ENCODE data around the gene SLC6A16. TPM values are rescaled to one million over a fixed set of nuclear protein-coding genes. Genes with fewer than 3 reads are reported as not detected.

Gene SLC6A16
- total RNA-seq, 4 donors from 2014 or later: 0.13 to 1.5 (median 0.56) TPM; not detected in 1

DNA sequence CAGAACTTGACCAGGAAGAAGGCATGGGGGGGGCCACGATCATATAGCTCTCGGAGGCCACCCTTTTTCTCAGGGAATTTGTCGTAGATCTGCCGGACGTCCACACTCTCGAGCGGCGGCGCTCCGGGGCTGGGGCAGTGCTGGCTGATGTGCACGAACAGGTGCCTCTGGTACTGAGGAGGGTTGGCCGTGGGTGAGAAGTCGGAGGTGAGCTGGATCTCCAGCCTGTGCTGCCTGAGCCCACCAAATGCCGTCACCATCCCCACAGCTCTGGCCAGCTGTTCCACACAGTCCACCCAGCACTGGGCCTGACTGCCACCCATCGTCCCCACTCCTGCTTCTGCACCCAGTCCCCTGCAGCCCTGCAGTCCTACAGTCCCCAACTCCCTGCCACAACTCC lies 22.2 kb upstream of the SLC6A16 start:
- intact Hi-C loops (cut with DNase I): no loop called here
- Histone ChIP-seq H3K9me3 (no peaks in the 10 kb centered on the region), H3K27me3 (no peaks in the 10 kb centered on the region), H3K4me3 (no peak overlapping the region), H3K27ac (no peak overlapping the region), H3K4me1 (no peaks in the 10 kb centered on the region), H3K36me3 (peaks cover 0 to 98% (median 9%) of the 10 kb centered on the region in 3 donors)
- WGBS, 2 donors: 96 to 100% methylated on average over 2 to 15 of the region's 15 CpGs
- DNase-seq: no peak
- TF ChIP-seq POLR2A (IDR thresholded peaks at IDR 0.05): no peak
- TF ChIP-seq, protein P1, sequence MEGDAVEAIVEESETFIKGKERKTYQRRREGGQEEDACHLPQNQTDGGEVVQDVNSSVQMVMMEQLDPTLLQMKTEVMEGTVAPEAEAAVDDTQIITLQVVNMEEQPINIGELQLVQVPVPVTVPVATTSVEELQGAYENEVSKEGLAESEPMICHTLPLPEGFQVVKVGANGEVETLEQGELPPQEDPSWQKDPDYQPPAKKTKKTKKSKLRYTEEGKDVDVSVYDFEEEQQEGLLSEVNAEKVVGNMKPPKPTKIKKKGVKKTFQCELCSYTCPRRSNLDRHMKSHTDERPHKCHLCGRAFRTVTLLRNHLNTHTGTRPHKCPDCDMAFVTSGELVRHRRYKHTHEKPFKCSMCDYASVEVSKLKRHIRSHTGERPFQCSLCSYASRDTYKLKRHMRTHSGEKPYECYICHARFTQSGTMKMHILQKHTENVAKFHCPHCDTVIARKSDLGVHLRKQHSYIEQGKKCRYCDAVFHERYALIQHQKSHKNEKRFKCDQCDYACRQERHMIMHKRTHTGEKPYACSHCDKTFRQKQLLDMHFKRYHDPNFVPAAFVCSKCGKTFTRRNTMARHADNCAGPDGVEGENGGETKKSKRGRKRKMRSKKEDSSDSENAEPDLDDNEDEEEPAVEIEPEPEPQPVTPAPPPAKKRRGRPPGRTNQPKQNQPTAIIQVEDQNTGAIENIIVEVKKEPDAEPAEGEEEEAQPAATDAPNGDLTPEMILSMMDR (IDR thresholded peaks at IDR 0.05): no peak

DNA sequence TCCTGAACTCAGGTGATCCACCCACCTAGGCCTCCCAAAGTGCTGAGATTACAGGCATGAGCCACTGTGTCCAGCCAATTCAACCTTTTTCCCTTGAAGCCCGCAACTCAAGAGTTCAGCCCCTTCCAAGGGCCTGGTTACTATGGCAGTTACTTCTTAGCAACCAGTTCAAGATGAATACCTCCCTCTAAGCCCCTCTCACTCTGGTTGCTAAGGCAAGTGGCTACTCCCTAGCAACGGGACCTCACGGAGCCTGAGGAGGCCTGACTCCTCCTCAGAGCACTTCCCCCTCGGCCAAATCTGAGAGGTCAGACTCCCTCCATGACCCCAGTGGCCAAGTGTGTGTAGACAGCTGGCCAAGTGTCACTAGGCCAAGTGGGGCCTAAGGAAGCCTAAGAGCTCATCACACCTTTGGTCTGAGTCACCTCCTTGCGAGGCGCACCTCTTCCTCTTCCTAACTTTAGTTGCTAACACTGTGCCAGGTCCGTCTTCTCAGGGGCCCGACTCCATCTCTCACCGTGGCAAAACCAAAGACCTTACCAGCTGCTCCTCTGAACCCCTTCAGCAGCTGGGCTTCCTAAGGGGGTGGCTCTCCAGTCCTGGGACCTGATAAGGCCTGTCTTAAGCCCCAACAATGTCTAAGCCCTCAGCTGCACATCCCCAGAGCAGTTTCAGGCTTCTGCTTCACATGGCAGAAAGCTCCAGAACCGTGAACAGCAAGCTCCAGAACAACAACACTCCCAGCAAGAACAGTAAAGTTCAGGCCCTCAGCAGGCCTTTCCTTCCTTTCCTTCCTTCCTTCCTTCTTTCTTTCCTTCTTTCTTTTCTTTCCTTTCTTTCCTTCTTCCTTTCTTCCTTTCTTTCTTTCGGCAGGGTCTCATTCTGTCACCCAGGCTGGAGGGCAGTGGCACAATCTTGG lies 19.8 kb upstream of the SLC6A16 start:
- 83 to 89% methylated on average over 8 of the region's 11 CpGs for WGBS, 2 donors
- intact Hi-C loops (cut with DNase I): no loop called here
- no peak for DNase-seq
- no peak for TF ChIP-seq POLR2A (IDR thresholded peaks at IDR 0.05)
- H3K27me3 ChIP-seq: no peaks in the 10 kb centered on the region
- H3K9me3 ChIP-seq: no peaks in the 10 kb centered on the region
- peaks cover 0 to 88% (median 9%) of the 10 kb centered on the region in 3 donors for H3K36me3 ChIP-seq
- H3K4me1 ChIP-seq: peaks cover 7 to 16% (median 9%) of the 10 kb centered on the region in 3 donors
- no peak overlapping the region for H3K27ac ChIP-seq
- H3K4me3 ChIP-seq: no peak overlapping the region

DNA sequence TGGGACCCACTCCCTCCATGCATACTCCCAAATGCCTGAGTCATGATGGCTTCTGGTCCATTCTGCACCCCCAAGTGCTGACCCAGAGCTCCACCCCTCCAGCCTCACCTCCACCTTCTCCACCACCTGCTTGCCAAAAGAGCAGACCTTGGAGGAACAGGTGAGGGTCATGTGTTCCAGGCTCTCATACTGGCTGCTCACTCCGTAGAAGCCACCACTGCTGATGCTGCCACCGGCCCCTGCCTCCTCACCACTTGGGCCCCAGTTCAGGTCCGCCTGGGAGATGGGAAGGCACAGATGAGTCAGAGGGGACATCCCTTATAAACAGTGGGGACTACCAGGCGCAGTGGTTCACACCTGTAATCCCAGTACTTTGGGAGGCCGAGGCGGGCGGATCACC lies 18.1 kb upstream of the SLC6A16 start:
- H3K9me3 ChIP-seq: no peaks in the 10 kb centered on the region
- no peak for DNase-seq
- intact Hi-C loops (cut with DNase I): no loop called here
- peaks cover 0 to 72% (median 4%) of the 10 kb centered on the region in 3 donors for H3K36me3 ChIP-seq
- H3K27ac ChIP-seq: no peak overlapping the region
- TF ChIP-seq POLR2A (IDR thresholded peaks at IDR 0.05): no peak
- TF ChIP-seq, protein P1 (IDR thresholded peaks at IDR 0.05): no peak
- H3K4me1 ChIP-seq: peaks cover 16 to 32% (median 23%) of the 10 kb centered on the region in 3 donors
- H3K4me3 ChIP-seq: no peak overlapping the region
- WGBS, 2 donors: 83 to 90% methylated on average over 2 to 4 of the region's 7 CpGs
- no peaks in the 10 kb centered on the region for H3K27me3 ChIP-seq

DNA sequence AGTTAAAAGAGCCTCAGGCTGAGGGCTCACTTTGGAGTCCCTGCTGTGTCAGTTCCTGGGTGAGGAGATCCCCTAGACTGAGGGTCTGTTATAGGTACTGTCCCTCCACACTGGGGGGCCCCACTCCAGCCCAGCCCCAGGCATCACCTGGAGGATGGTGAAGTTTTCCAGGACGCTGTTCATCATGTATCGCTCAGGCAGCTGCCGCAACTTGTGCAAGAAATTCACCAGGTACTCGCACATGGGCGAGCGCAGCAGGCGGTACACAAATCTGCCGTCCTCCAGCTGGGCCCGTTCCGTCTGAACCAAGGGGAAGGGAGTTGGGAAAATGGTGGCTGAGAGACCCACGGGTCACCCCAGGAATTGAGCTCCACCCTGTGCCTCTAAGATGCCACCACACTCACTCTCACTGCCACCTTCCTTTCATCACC lies 17.3 kb upstream of the SLC6A16 start:
- no peak for DNase-seq
- peaks cover 0 to 64% (median 4%) of the 10 kb centered on the region in 3 donors for H3K36me3 ChIP-seq
- H3K4me1 ChIP-seq: peaks cover 19 to 40% (median 27%) of the 10 kb centered on the region in 3 donors
- H3K4me3 ChIP-seq: no peak overlapping the region
- H3K27ac ChIP-seq: no peak overlapping the region
- no peak for TF ChIP-seq POLR2A (IDR thresholded peaks at IDR 0.05)
- TF ChIP-seq, protein P1 (IDR thresholded peaks at IDR 0.05): no peak
- intact Hi-C loops (cut with DNase I): no loop called here
- 73 to 80% methylated on average over 1 to 5 of the region's 11 CpGs for WGBS, 2 donors
- no peaks in the 10 kb centered on the region for H3K27me3 ChIP-seq
- no peaks in the 10 kb centered on the region for H3K9me3 ChIP-seq

DNA sequence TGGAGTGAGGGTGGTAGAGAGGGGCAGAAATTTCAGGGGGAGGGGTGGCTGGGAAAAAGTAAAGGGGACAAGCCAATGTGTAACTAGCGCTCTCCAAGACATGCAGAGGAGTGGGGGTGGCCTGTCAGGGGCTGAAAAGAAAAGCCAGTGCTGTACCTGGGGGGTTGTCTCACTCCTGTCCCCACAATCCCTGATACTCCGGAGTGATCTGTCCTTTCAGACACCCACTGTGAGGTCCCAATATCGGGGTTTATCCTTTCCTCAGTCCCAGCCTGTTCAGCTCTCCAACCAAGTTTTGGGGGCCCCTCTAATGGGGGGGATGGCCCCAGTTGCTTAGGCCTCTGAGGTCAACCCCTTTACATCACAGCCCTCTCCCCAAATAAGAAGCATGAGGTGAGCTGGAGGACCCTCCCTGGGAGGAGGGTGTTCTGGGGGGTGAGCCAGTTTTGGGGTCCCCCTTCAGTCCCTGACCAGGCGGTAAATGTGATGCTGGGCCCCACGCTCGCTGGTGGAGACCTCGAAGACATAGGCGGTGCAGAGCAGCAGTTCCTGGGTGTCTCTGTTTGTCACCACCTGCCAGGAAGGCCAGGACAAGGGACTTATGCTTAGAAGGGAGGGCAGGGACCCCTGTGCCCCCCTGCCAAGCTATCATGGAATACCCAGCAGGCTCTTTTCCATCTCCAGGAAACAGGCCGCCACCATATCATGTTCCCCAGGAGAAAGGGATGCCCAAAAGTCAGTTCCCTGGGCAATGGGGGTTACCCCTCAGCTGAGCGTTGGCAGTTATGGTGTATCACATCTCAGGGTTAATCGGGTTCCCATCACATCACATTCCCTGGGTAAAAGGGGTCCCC lies 16.1 kb upstream of the SLC6A16 start:
- TF ChIP-seq, protein P1 (IDR thresholded peaks at IDR 0.05): no peak
- no peak for TF ChIP-seq POLR2A (IDR thresholded peaks at IDR 0.05)
- Histone ChIP-seq H3K4me3 (no peak overlapping the region), H3K9me3 (no peaks in the 10 kb centered on the region), H3K4me1 (peaks cover 19 to 50% (median 27%) of the 10 kb centered on the region in 3 donors), H3K36me3 (peaks cover 0 to 51% (median 4%) of the 10 kb centered on the region in 3 donors), H3K27ac (peak overlapping the region; percentile 77 to 95 (median 89)), H3K27me3 (no peaks in the 10 kb centered on the region)
- no peak for DNase-seq
- 82 to 96% methylated on average over 3 to 5 of the region's 11 CpGs for WGBS, 2 donors
- intact Hi-C loops (cut with DNase I): no loop called here
